Esophagus muscularis mucosa (tissue), 4 donors: Measurements from ENCODE around the gene CXCR4.

ENCODE experiments used
- EP300 ChIP-seq: sonication (generic); formaldehyde crosslinking; IDR thresholded peaks from one replicate; pipeline ENCODE4 v1.6.1; 2017; ENCODE audit warnings: antibody characterized with exemption
- POLR2A ChIP-seq: fragments of 450-650 bp; IDR thresholded peaks from one replicate; pipeline ENCODE4 v1.6.1; 2017; ENCODE audit warnings: antibody characterized with exemption, moderate library complexity, mild to moderate bottlenecking, low read depth
- POLR2AphosphoS5 ChIP-seq, 2 donors: sonication (generic); formaldehyde crosslinking; IDR thresholded peaks; one replicate each; pipeline ENCODE4 v1.6.1; 2017; ENCODE audit warnings: antibody characterized with exemption in 2 of 2
- TF ChIP-seq, protein P1 (sequence below), 3 experiments: fragments of 200-600 bp in 2 of 3; fragments of 450-650 bp in 1 of 3; sonication (generic) in 2 of 3; IDR thresholded peaks; one replicate each; pipeline ENCODE4 v1.5.1; 2017 to 2019; ENCODE audit warnings: antibody characterized with exemption in 3 of 3, mild to moderate bottlenecking in 2 of 3, moderate library complexity in 1 of 3

DNA sequence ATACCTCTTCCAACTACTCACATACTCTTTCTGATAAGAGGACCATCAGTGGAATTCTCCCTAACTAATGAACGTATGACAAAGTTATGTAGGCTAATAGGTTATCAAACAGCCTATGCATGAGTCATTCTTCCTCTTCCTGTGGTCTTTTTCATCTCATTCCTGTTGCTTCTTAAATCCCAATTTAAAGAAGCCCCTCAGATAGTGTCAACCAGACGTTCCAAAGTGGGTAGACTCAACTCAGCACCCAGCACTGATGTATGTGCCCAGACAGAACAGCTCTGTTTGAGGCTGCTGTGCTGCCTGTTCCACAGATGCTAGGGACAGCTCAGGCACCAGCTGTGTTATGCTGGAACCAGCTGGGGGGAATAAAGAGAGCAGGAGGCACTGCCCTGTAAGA, 52.6 kb downstream of the CXCR4 start:
- TF ChIP-seq, protein P1, sequence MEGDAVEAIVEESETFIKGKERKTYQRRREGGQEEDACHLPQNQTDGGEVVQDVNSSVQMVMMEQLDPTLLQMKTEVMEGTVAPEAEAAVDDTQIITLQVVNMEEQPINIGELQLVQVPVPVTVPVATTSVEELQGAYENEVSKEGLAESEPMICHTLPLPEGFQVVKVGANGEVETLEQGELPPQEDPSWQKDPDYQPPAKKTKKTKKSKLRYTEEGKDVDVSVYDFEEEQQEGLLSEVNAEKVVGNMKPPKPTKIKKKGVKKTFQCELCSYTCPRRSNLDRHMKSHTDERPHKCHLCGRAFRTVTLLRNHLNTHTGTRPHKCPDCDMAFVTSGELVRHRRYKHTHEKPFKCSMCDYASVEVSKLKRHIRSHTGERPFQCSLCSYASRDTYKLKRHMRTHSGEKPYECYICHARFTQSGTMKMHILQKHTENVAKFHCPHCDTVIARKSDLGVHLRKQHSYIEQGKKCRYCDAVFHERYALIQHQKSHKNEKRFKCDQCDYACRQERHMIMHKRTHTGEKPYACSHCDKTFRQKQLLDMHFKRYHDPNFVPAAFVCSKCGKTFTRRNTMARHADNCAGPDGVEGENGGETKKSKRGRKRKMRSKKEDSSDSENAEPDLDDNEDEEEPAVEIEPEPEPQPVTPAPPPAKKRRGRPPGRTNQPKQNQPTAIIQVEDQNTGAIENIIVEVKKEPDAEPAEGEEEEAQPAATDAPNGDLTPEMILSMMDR (IDR thresholded peaks at IDR 0.05) = no peak
- TF ChIP-seq POLR2A (no peak), POLR2AphosphoS5 (IDR thresholded peaks at IDR 0.05) (no peak), EP300 (no peak)
